ENCODE data around the gene SASS6.

DNA sequence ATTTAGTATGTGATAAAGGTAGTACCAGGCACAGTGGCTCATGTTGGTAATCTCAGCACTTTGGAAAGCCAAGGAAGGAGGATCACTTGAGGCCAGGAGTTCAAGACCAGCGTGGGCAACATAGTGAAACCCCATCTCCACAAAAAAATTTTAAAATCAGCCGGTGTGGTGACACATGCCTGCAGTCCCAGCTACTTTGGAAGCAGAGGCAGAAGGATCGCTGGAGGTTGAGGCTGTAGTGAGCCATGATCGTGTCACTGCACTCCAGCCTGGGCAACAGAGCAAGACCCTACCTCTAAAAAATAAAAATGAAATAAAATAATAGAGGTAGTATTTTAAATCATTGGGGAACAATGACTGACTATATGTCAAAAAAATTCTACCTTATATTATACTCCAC lies 17.2 kb downstream of the SASS6 start:
- TF ChIP-seq, protein P1, sequence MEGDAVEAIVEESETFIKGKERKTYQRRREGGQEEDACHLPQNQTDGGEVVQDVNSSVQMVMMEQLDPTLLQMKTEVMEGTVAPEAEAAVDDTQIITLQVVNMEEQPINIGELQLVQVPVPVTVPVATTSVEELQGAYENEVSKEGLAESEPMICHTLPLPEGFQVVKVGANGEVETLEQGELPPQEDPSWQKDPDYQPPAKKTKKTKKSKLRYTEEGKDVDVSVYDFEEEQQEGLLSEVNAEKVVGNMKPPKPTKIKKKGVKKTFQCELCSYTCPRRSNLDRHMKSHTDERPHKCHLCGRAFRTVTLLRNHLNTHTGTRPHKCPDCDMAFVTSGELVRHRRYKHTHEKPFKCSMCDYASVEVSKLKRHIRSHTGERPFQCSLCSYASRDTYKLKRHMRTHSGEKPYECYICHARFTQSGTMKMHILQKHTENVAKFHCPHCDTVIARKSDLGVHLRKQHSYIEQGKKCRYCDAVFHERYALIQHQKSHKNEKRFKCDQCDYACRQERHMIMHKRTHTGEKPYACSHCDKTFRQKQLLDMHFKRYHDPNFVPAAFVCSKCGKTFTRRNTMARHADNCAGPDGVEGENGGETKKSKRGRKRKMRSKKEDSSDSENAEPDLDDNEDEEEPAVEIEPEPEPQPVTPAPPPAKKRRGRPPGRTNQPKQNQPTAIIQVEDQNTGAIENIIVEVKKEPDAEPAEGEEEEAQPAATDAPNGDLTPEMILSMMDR (IDR thresholded peaks at IDR 0.05; ENCODE audit: poor library complexity, severe bottlenecking): no peak
- TF ChIP-seq POLR2AphosphoS5 (IDR thresholded peaks at IDR 0.05) (no peak), SMC3 (conservative IDR thresholded peaks at IDR 0.05; ENCODE audit: poor library complexity) (no peak), EZH2 (IDR thresholded peaks at IDR 0.05; ENCODE audit: borderline replicate concordance, insufficient read depth, low read length, poor library complexity, severe bottlenecking) (no peak), TAF1 (IDR thresholded peaks at IDR 0.05; ENCODE audit: low read depth) (no peak), RAD21 (conservative IDR thresholded peaks at IDR 0.05) (no peak)
- TF ChIP-seq, protein P2, sequence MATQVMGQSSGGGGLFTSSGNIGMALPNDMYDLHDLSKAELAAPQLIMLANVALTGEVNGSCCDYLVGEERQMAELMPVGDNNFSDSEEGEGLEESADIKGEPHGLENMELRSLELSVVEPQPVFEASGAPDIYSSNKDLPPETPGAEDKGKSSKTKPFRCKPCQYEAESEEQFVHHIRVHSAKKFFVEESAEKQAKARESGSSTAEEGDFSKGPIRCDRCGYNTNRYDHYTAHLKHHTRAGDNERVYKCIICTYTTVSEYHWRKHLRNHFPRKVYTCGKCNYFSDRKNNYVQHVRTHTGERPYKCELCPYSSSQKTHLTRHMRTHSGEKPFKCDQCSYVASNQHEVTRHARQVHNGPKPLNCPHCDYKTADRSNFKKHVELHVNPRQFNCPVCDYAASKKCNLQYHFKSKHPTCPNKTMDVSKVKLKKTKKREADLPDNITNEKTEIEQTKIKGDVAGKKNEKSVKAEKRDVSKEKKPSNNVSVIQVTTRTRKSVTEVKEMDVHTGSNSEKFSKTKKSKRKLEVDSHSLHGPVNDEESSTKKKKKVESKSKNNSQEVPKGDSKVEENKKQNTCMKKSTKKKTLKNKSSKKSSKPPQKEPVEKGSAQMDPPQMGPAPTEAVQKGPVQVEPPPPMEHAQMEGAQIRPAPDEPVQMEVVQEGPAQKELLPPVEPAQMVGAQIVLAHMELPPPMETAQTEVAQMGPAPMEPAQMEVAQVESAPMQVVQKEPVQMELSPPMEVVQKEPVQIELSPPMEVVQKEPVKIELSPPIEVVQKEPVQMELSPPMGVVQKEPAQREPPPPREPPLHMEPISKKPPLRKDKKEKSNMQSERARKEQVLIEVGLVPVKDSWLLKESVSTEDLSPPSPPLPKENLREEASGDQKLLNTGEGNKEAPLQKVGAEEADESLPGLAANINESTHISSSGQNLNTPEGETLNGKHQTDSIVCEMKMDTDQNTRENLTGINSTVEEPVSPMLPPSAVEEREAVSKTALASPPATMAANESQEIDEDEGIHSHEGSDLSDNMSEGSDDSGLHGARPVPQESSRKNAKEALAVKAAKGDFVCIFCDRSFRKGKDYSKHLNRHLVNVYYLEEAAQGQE (IDR thresholded peaks at IDR 0.05; ENCODE audit: borderline replicate concordance): no peak

All from neural cell (in vitro differentiated cells).